IMR-90 (cell line): Measurements from ENCODE around the gene PLCD4. TPM values are rescaled to one million over a fixed set of nuclear protein-coding genes. Genes with fewer than 3 reads are reported as not detected.

Source experiments
- ATAC-seq: fragments of 200-7000 bp; cut with Tn5 transposase; 2 replicates; pipeline ENCODE4 v1.9.1; 2020; ENCODE audit warnings: low read depth, mild to moderate bottlenecking, moderate library complexity
- BruUV-seq: library from RNA; stranded (reverse); fragments of 400-500 nt; replicated peaks from 2 replicates; lab custom pipeline; 2021; lab: Mats Ljungman, UMichigan
- CTCF ChIA-PET: fragments of 300-600 bp; formaldehyde crosslinking; extraction: SDS; loops from one replicate; lab custom pipeline; 2021; ENCODE audit warnings: antibody characterized with exemption; lab: Yijun Ruan, JAX
- POLR2A ChIA-PET: fragments of 300-600 bp; sonication (Branson Sonifier 250); formaldehyde crosslinking; loops from one replicate; lab custom pipeline; 2022; ENCODE audit warnings: antibody characterized with exemption; ENCODE audit not compliant: unreplicated experiment; lab: Charles Lee
- DNase-seq: peaks from one replicate; pipeline ENCODE4 v3.0.0; 2013
- H2AFZ ChIP-seq: replicated peaks from 2 replicates; pipeline ENCODE3; 2013; ENCODE audit warnings: low read length, mild to moderate bottlenecking; ENCODE audit not compliant: poor library complexity
- H2AK5ac ChIP-seq: 2 replicates; pipeline ENCODE4 v1.6.1; 2013; ENCODE audit warnings: low read depth, low read length, inconsistent platforms
- H2AK9ac ChIP-seq: replicated peaks from 2 replicates; pipeline ENCODE3; 2013; ENCODE audit warnings: mild to moderate bottlenecking, low read depth, low read length, moderate library complexity; ENCODE audit not compliant: poor library complexity
- H2BK120ac ChIP-seq: 2 replicates; pipeline ENCODE4 v1.6.1; 2013; ENCODE audit warnings: low read depth, low read length, inconsistent platforms
- H2BK15ac ChIP-seq: 3 replicates; pipeline ENCODE4 v1.6.1; 2013; ENCODE audit warnings: low read depth, low read length, inconsistent platforms
- H2BK20ac ChIP-seq: 2 replicates; pipeline ENCODE4 v1.6.1; 2013; ENCODE audit warnings: low read depth, mild to moderate bottlenecking, inconsistent platforms, low read length, moderate library complexity
- H2BK5ac ChIP-seq: 2 replicates; pipeline ENCODE4 v1.6.1; 2013; ENCODE audit warnings: mild to moderate bottlenecking, low read depth, low read length, inconsistent platforms; ENCODE audit not compliant: poor library complexity, severe bottlenecking
- H3K14ac ChIP-seq: replicated peaks from 2 replicates; pipeline ENCODE4 v1.6.1; 2013; ENCODE audit warnings: low read depth, low read length, inconsistent platforms
- H3K18ac ChIP-seq: 2 replicates; pipeline ENCODE4 v1.6.1; 2013; ENCODE audit warnings: low read depth, low read length, control low read depth
- H3K23ac ChIP-seq: 2 replicates; pipeline ENCODE4 v1.6.1; 2013; ENCODE audit warnings: low read depth, low read length, inconsistent platforms
- H3K27ac ChIP-seq: 2 replicates; pipeline ENCODE4 v1.5.1; 2013; ENCODE audit warnings: mild to moderate bottlenecking, control low read depth, low read length; ENCODE audit not compliant: insufficient read depth
- H3K27me3 ChIP-seq: 2 replicates; pipeline ENCODE4 v1.6.1; 2013; ENCODE audit warnings: low read length; ENCODE audit not compliant: control insufficient read depth, insufficient read depth
- H3K36me3 ChIP-seq: 2 replicates; pipeline ENCODE4 v1.6.1; 2013; ENCODE audit warnings: low read length, mixed read lengths; ENCODE audit not compliant: control insufficient read depth, insufficient read depth
- H3K4ac ChIP-seq: 2 replicates; pipeline ENCODE4 v1.6.1; 2013; ENCODE audit warnings: low read depth, low read length, inconsistent platforms
- H3K4me1 ChIP-seq: 2 replicates; pipeline ENCODE4 v1.6.1; 2013; ENCODE audit warnings: low read length, mixed read lengths; ENCODE audit not compliant: control insufficient read depth, insufficient read depth
- H3K4me2 ChIP-seq: 2 replicates; pipeline ENCODE4 v1.6.1; 2013; ENCODE audit warnings: low read depth, mild to moderate bottlenecking, control low read depth, low read length, moderate library complexity
- H3K4me3 ChIP-seq: 2 replicates; pipeline ENCODE4 v1.5.1; 2013; ENCODE audit warnings: low read depth, mild to moderate bottlenecking, control low read depth, low read length, moderate library complexity; ENCODE audit not compliant: insufficient read depth
- H3K56ac ChIP-seq: 2 replicates; pipeline ENCODE4 v1.6.1; 2013; ENCODE audit warnings: low read length, inconsistent platforms; ENCODE audit not compliant: insufficient read depth; ENCODE audit errors: extremely low read depth
- H3K79me1 ChIP-seq, 2 experiments: 2 replicates each; pipeline ENCODE4 v1.6.1; 2013; ENCODE audit warnings: low read length in 2 of 2, inconsistent platforms in 1 of 2, low read depth in 1 of 2
- H3K9ac ChIP-seq: 2 replicates; pipeline ENCODE4 v1.6.1; 2013; ENCODE audit warnings: low read depth, low read length, control low read depth
- H3K9me1 ChIP-seq: 2 replicates; pipeline ENCODE4 v1.6.1; 2013; ENCODE audit warnings: low read length, inconsistent platforms; ENCODE audit not compliant: insufficient read depth
- H3K9me3 ChIP-seq: 2 replicates; pipeline ENCODE4 v1.6.1; 2013; ENCODE audit warnings: low read length; ENCODE audit not compliant: control insufficient read depth, insufficient read depth
- H4K20me1 ChIP-seq: 2 replicates; pipeline ENCODE4 v1.6.1; 2013; ENCODE audit warnings: low read length, inconsistent platforms; ENCODE audit not compliant: insufficient read depth
- H4K5ac ChIP-seq: 2 replicates; pipeline ENCODE4 v1.6.1; 2013; ENCODE audit warnings: mild to moderate bottlenecking, low read depth, low read length, control low read depth
- H4K8ac ChIP-seq, 2 experiments: 2 replicates each; pipeline ENCODE4 v1.6.1; 2013; ENCODE audit warnings: low read depth in 2 of 2, low read length in 2 of 2, control low read depth in 1 of 2, inconsistent platforms in 1 of 2
- H4K91ac ChIP-seq: 2 replicates; pipeline ENCODE4 v1.6.1; 2013; ENCODE audit warnings: low read depth, low read length, inconsistent platforms; ENCODE audit not compliant: insufficient read depth
- BHLHE40 ChIP-seq: fragments of 150-350 bp; IDR thresholded peaks from 2 replicates; pipeline ENCODE4 v1.6.1; 2016; ENCODE audit warnings: mild to moderate bottlenecking, low read depth, low read length
- CEBPB ChIP-seq: IDR thresholded peaks from 2 replicates; pipeline ENCODE4 v1.6.1; 2012; ENCODE audit warnings: low read depth, low read length, improper control_type of control experiment
- CHD1 ChIP-seq: IDR thresholded peaks from 2 replicates; pipeline ENCODE4 v1.6.1; 2012; ENCODE audit warnings: low read depth, low read length, improper control_type of control experiment
- MAZ ChIP-seq: IDR thresholded peaks from 2 replicates; pipeline ENCODE4 v1.6.1; 2012; ENCODE audit warnings: low read depth, mild to moderate bottlenecking, low read length, improper control_type of control experiment, moderate library complexity, borderline replicate concordance
- NFE2L2 ChIP-seq: fragments of 150-350 bp; IDR thresholded peaks from 2 replicates; pipeline ENCODE4 v1.6.1; 2016; ENCODE audit warnings: low read depth, mild to moderate bottlenecking, low read length
- POLR2A ChIP-seq: IDR thresholded peaks from 2 replicates; pipeline ENCODE4 v1.6.1; 2012; ENCODE audit warnings: mild to moderate bottlenecking, low read depth, low read length
- RAD21 ChIP-seq: IDR thresholded peaks from 2 replicates; pipeline ENCODE4 v1.6.1; 2012; ENCODE audit warnings: low read length, improper control_type of control experiment
- RCOR1 ChIP-seq: IDR thresholded peaks from 2 replicates; pipeline ENCODE4 v1.6.1; 2012; ENCODE audit warnings: mild to moderate bottlenecking, low read length, improper control_type of control experiment; ENCODE audit not compliant: insufficient replicate concordance
- RFX5 ChIP-seq: IDR thresholded peaks from 2 replicates; pipeline ENCODE4 v1.8.0; 2012; ENCODE audit warnings: low read depth, mild to moderate bottlenecking, low read length, moderate library complexity
- SMC3 ChIP-seq: fragments of 150-350 bp; IDR thresholded peaks from 2 replicates; pipeline ENCODE4 v1.6.1; 2016; ENCODE audit warnings: low read depth, mild to moderate bottlenecking, antibody characterized with exemption, low read length, moderate library complexity
- WGBS, 2 experiments: methylation state at CpG; one replicate each; pipeline versions ENCODE4 v1.1.5 to v1.1.7; 2013; ENCODE audit warnings: missing lambda C conversion rate in 2 of 2; ENCODE audit not compliant: insufficient read length in 1 of 2; ENCODE audit errors: extremely low coverage in 2 of 2; 5-methylcytosine and 5-hydroxymethylcytosine counted together
- dilution Hi-C: fragments of 300-500 bp; cut with HindIII; formaldehyde crosslinking; loops from one replicate; pipeline ENCODE4 v1.14.3; 2018; ENCODE audit warnings: low sequenced_read_pairs; ENCODE audit not compliant: unreplicated experiment
- in situ Hi-C: fragments of 300-500 bp; cut with MboI; formaldehyde crosslinking; loops from 3 replicates; pipeline ENCODE4 v1.14.3; 2019; ENCODE audit warnings: low sequenced_read_pairs, inconsistent platforms, mixed read lengths
- intact Hi-C: fragments of 100-400 bp; cut with micrococcal nuclease; formaldehyde crosslinking; loops from 2 replicates; pipeline ENCODE4 v1.10.0; 2022
- polyA plus RNA-seq, 3 experiments: library from polyadenylated mRNA; depleted of rRNA; stranded (reverse); fragments of >200 nt; gene quantifications; 2 replicates each; pipeline ENCODE4 v1.2.3, GENCODE V29; 2012; ENCODE audit warnings: low replicate concordance in 1 of 3
- total RNA-seq: library from RNA; depleted of rRNA; stranded (reverse); fragments of >200 nt; gene quantifications from 2 replicates; pipeline ENCODE4 v1.2.3, GENCODE V29; 2012
- TF ChIP-seq, protein P1 (sequence below): conservative IDR thresholded peaks from 2 replicates; pipeline ENCODE4 v1.5.1; 2012; ENCODE audit warnings: mild to moderate bottlenecking, low read depth, low read length, improper control_type of control experiment
- TF ChIP-seq, protein P2 (sequence below): fragments of 150-350 bp; IDR thresholded peaks from 2 replicates; pipeline ENCODE4 v1.6.1; 2016; ENCODE audit warnings: low read depth, mild to moderate bottlenecking, low read length, moderate library complexity, borderline replicate concordance

Gene PLCD4
- total and polyA plus RNA-seq, 2 of the 4 experiments (the other 2 are of a cell fraction) = 1.9 to 2.0 TPM

DNA sequence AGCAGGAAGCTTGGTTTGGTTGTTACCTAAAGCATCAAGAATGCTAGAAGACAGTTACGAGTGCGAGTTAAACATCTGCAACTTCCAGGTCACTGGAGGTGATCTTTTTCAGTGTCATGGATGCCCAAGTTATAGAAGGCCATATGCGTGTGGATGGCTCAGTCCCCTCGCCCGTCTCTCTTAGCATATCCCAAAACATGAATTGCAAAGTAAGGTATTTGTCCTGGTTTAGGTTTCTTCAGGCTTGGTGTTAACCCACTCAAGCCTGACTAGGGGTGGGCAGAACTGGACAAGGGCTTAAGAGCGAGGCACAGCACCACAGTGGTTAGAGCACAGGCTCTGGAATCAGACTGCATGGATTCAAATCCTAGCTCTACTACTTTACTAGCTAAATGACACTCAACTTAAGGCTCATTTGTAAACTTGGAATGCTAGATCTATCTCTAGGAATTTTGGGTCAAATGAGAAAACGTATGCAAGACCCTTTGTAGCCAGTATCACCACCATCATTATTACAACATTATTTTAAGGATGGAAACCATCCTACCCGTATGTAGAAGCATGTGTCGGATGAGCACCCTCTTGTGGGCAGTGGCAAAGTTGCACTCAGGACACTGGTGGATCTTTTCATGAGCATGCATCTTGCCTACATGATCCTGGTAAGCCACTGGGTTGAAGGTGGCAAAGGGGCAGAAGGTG is 40.5 kb downstream of the PLCD4 start:
- BruUV-seq = no TSS peak
- DNase-seq = peak; percentile 70
- no peaks in the 10 kb centered on the region for H3K9me3 ChIP-seq
- intact Hi-C loops (loop anchor here (1.0 to 10.0 kb wide), 5 partner anchors 79 to 356 kb away; partner anchors contain the start of gene TMBIM1), in situ Hi-C loops (no loop called here), dilution Hi-C loops (no loop called here)
- H3K23ac ChIP-seq = no peak overlapping the region
- no peak overlapping the region for H3K27ac ChIP-seq
- H2BK20ac ChIP-seq = no peak overlapping the region
- CTCF ChIA-PET = interaction anchor here (0.9 to 1.8 kb wide), 2 partner anchors 11 to 17 kb away, joined by 3 to 4 read pairs; partner anchors contain the start of genes BCS1L and ZNF142
- H3K79me1 ChIP-seq = peaks cover 7 to 16% of the 10 kb centered on the region in 2 experiments; a peak in 3 of 4 replicates
- H3K27me3 ChIP-seq = no peaks in the 10 kb centered on the region
- TF ChIP-seq RCOR1 (no peak), MAZ (no peak), RAD21 (peak; percentile 84), CHD1 (no peak), POLR2A (no peak), CEBPB (peak; percentile 7; the same call in 1 of the 2 replicates), BHLHE40 (no peak), RFX5 (no peak), NFE2L2 (no peak), SMC3 (peak; percentile 83)
- TF ChIP-seq, protein P1, sequence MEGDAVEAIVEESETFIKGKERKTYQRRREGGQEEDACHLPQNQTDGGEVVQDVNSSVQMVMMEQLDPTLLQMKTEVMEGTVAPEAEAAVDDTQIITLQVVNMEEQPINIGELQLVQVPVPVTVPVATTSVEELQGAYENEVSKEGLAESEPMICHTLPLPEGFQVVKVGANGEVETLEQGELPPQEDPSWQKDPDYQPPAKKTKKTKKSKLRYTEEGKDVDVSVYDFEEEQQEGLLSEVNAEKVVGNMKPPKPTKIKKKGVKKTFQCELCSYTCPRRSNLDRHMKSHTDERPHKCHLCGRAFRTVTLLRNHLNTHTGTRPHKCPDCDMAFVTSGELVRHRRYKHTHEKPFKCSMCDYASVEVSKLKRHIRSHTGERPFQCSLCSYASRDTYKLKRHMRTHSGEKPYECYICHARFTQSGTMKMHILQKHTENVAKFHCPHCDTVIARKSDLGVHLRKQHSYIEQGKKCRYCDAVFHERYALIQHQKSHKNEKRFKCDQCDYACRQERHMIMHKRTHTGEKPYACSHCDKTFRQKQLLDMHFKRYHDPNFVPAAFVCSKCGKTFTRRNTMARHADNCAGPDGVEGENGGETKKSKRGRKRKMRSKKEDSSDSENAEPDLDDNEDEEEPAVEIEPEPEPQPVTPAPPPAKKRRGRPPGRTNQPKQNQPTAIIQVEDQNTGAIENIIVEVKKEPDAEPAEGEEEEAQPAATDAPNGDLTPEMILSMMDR = peak; percentile 83
- TF ChIP-seq, protein P2, sequence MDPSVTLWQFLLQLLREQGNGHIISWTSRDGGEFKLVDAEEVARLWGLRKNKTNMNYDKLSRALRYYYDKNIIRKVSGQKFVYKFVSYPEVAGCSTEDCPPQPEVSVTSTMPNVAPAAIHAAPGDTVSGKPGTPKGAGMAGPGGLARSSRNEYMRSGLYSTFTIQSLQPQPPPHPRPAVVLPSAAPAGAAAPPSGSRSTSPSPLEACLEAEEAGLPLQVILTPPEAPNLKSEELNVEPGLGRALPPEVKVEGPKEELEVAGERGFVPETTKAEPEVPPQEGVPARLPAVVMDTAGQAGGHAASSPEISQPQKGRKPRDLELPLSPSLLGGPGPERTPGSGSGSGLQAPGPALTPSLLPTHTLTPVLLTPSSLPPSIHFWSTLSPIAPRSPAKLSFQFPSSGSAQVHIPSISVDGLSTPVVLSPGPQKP = no peak
- H3K14ac ChIP-seq = no peak overlapping the region
- H2AK5ac ChIP-seq = no peak overlapping the region
- no peaks in the 10 kb centered on the region for H3K4me1 ChIP-seq
- H3K4me3 ChIP-seq = no peak overlapping the region
- H2BK5ac ChIP-seq = no peak overlapping the region
- H3K9me1 ChIP-seq = no peaks in the 10 kb centered on the region
- H3K4ac ChIP-seq = no peak overlapping the region
- H2AK9ac ChIP-seq = no peak overlapping the region
- no peak overlapping the region for H2AFZ ChIP-seq
- H3K4me2 ChIP-seq = no peak overlapping the region
- no peak overlapping the region for H2BK15ac ChIP-seq
- no peak overlapping the region for H3K9ac ChIP-seq
- no peak overlapping the region for H4K5ac ChIP-seq
- H2BK120ac ChIP-seq = no peak overlapping the region
- H3K56ac ChIP-seq = no peak overlapping the region
- POLR2A ChIA-PET = no interaction called here
- 73% methylated on average over 3 of the region's 9 CpGs; no CpG with 5 or more reads in 1 of the 2 experiments for WGBS, 2 experiments
- no peak overlapping the region for H4K91ac ChIP-seq
- H3K18ac ChIP-seq = no peak overlapping the region
- H4K20me1 ChIP-seq = peaks cover 3% of the 10 kb centered on the region
- ATAC-seq = peak; percentile 96
- H3K36me3 ChIP-seq = peaks cover 65% of the 10 kb centered on the region
- H4K8ac ChIP-seq = no peak overlapping the region
